ENCODE results near the gene CORO2B. TPM values are rescaled to one million over a fixed set of nuclear protein-coding genes. Genes with fewer than 3 reads are reported as not detected.

The CORO2B gene
- total RNA-seq, 2 donors from 2014 or later: 1.0 to 4.0 TPM

GRCh38 chr15:68699881-68700454 lies 121.2 kb downstream of the CORO2B start:
- intact Hi-C loops (cut with DNase I): no loop called here
- H3K4me1 ChIP-seq: peaks cover 8% of the 10 kb centered on the region
- ATAC-seq (no peak), DNase-seq (no peak)
- no peak overlapping the region for H3K27ac ChIP-seq
- WGBS, 2 donors: 67 to 69% methylated on average over 5 to 11 of the region's 12 CpGs
- H3K9me3 ChIP-seq: no peaks in the 10 kb centered on the region
- no peak overlapping the region for H3K4me3 ChIP-seq
- TF ChIP-seq CTCF (IDR thresholded peaks at IDR 0.05): no peak
- TF ChIP-seq POLR2A (IDR thresholded peaks at IDR 0.05): no peak
- no peaks in the 10 kb centered on the region for H3K36me3 ChIP-seq (replicated peaks in 1 of 2; ENCODE audit: insufficient read depth in 1 of 2, low read depth in 2 of 2)
- H3K27me3 ChIP-seq: no peaks in the 10 kb centered on the region

- TF ChIP-seq POLR2A (IDR thresholded peaks at IDR 0.05) (no peak), CTCF (IDR thresholded peaks at IDR 0.05) (no peak)
- no peaks in the 10 kb centered on the region for H3K36me3 ChIP-seq (replicated peaks in 1 of 2; ENCODE audit: insufficient read depth in 1 of 2, low read depth in 2 of 2)
- intact Hi-C loops (cut with DNase I): no loop called here
- peak in 1 of 4 donors; percentile 10 for DNase-seq
- 32 to 39% methylated on average over 16 to 19 of the region's 19 CpGs for WGBS, 2 donors
- ATAC-seq: no peak
- H3K4me3 ChIP-seq: no peak overlapping the region
- no peak overlapping the region for H3K27ac ChIP-seq
- H3K4me1 ChIP-seq: peaks cover 8% of the 10 kb centered on the region
- H3K9me3 ChIP-seq: no peaks in the 10 kb centered on the region
- H3K27me3 ChIP-seq: no peaks in the 10 kb centered on the region
These were observed 121.8 kb downstream of the CORO2B start for GRCh38 chr15:68700455-68701123.

GRCh38 chr15:68701886-68702285 lies 123.1 kb downstream of the CORO2B start:
- intact Hi-C loops (cut with DNase I): no loop called here
- no peaks in the 10 kb centered on the region for H3K36me3 ChIP-seq (replicated peaks in 1 of 2; ENCODE audit: insufficient read depth in 1 of 2, low read depth in 2 of 2)
- H3K9me3 ChIP-seq: no peaks in the 10 kb centered on the region
- TF ChIP-seq POLR2A (IDR thresholded peaks at IDR 0.05): no peak
- no peak for TF ChIP-seq CTCF (IDR thresholded peaks at IDR 0.05)
- no peak overlapping the region for H3K4me3 ChIP-seq
- H3K27ac ChIP-seq: no peak overlapping the region
- no peak for ATAC-seq
- no peaks in the 10 kb centered on the region for H3K27me3 ChIP-seq
- peaks cover 8% of the 10 kb centered on the region for H3K4me1 ChIP-seq
- no peak for DNase-seq
- 89 to 92% methylated on average over 6 of the region's 6 CpGs for WGBS, 2 donors

DNA sequence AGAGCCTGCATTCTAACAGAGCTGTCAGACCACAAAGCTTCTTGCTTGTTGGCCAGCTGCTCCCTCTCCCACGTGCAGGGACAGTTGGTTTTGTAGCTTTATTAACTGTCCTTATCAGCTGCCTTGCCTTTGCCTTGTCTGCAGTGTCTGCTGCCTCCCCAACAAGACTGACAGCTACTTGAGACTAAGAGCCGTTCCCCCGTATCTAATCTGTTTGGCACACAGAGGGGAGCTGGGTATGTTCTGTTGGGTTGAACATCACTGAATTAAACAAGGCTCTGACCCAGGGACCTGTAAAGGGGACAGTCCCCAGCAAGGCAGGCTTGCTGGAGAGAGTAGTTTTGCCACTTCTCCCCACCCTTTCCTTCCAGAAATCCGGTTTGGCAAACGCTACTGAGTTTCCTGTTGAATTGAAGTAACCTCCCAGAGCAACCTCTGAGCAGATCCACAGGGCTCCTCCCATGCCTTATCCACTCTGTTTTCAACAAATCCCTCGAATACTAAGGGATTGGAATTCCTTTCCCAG lies 125.8 kb downstream of the CORO2B start:
- no peak overlapping the region for H3K4me3 ChIP-seq
- ATAC-seq: peak; percentile 38
- WGBS, 2 donors: 1 to 3% methylated on average over 6 of the region's 6 CpGs
- intact Hi-C loops (cut with DNase I): no loop called here
- no peak overlapping the region for H3K27ac ChIP-seq
- no peak for TF ChIP-seq POLR2A (IDR thresholded peaks at IDR 0.05)
- TF ChIP-seq CTCF (IDR thresholded peaks at IDR 0.05): no peak
- H3K4me1 ChIP-seq: peaks cover 8% of the 10 kb centered on the region
- peak in 1 of 4 donors; percentile 12 for DNase-seq
- H3K27me3 ChIP-seq: no peaks in the 10 kb centered on the region
- no peaks in the 10 kb centered on the region for H3K36me3 ChIP-seq (replicated peaks in 1 of 2; ENCODE audit: insufficient read depth in 1 of 2, low read depth in 2 of 2)
- no peaks in the 10 kb centered on the region for H3K9me3 ChIP-seq
